Measurements from ENCODE around the gene CUL4A. TPM values are rescaled to one million over a fixed set of nuclear protein-coding genes. Genes with fewer than 3 reads are reported as not detected.
A peak's percentile ranks its signal among the peaks of the same experiment; 100 is the strongest.

The CUL4A gene
- total RNA-seq, 1 experiment from 2014 or later, result 91.0 TPM

DNA sequence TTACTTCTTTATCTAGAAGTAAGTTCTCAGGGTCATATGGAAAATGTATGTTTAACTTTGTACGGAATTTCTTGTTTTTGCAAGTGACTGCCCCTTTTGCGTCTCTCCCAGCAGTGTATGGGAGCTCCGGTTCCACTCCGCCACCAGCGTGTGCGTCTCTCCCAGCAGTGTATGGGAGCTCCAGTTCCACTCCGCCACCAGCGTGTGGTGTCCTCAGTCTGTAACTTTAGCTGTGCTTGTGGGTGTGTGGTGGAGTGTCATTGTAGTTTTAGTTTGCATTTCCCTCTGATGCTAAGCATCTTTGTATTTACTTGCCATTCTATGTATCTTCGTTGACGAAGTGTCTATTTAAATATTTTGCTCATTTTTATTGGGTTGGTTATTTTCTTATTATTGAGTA, 2.4 kb downstream of the CUL4A start:
- Histone ChIP-seq H2AFZ (no peak overlapping the region), H3K27me3 (ENCODE audit: insufficient read depth, low read depth) (no peaks in the 10 kb centered on the region), H3K79me2 (ENCODE audit: low read depth) (peaks cover 84% of the 10 kb centered on the region), H3K36me3 (ENCODE audit: low read depth) (peaks cover 32% of the 10 kb centered on the region; the same call in 1 of the 2 replicates), H3F3A (ENCODE audit: insufficient read depth, low read depth) (peaks cover 29% of the 10 kb centered on the region), H3K4me2 (peak overlapping the region; percentile 98; the same call in 1 of the 2 replicates), H3K27ac (no peak overlapping the region), H3K4me3 (no peak overlapping the region), H3K4me1 (replicated peaks; ENCODE audit: insufficient read depth) (peaks cover 51% of the 10 kb centered on the region), H4K20me1 (ENCODE audit: insufficient read depth) (peaks cover 51% of the 10 kb centered on the region), H3K9me2 (ENCODE audit: insufficient read depth) (no peaks in the 10 kb centered on the region), H3K9me3 (ENCODE audit: insufficient read depth, low read depth) (no peaks in the 10 kb centered on the region)
- intact Hi-C loops (cut with micrococcal nuclease; ENCODE audit: unreplicated experiment), result no loop called here
- POLR2A ChIA-PET (ENCODE audit: unreplicated experiment), result no interaction called here
- peak in 1 of 2 experiments; percentile 34 for DNase-seq
- CTCF ChIA-PET, result no interaction called here
- no TSS peak for BruUV-seq (replicated peaks)
- no peak for TF ChIP-seq EZH2 (IDR thresholded peaks at IDR 0.05; ENCODE audit: low read depth)
- TF ChIP-seq, protein P1, sequence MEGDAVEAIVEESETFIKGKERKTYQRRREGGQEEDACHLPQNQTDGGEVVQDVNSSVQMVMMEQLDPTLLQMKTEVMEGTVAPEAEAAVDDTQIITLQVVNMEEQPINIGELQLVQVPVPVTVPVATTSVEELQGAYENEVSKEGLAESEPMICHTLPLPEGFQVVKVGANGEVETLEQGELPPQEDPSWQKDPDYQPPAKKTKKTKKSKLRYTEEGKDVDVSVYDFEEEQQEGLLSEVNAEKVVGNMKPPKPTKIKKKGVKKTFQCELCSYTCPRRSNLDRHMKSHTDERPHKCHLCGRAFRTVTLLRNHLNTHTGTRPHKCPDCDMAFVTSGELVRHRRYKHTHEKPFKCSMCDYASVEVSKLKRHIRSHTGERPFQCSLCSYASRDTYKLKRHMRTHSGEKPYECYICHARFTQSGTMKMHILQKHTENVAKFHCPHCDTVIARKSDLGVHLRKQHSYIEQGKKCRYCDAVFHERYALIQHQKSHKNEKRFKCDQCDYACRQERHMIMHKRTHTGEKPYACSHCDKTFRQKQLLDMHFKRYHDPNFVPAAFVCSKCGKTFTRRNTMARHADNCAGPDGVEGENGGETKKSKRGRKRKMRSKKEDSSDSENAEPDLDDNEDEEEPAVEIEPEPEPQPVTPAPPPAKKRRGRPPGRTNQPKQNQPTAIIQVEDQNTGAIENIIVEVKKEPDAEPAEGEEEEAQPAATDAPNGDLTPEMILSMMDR (conservative IDR thresholded peaks at IDR 0.05), result no peak

DNA sequence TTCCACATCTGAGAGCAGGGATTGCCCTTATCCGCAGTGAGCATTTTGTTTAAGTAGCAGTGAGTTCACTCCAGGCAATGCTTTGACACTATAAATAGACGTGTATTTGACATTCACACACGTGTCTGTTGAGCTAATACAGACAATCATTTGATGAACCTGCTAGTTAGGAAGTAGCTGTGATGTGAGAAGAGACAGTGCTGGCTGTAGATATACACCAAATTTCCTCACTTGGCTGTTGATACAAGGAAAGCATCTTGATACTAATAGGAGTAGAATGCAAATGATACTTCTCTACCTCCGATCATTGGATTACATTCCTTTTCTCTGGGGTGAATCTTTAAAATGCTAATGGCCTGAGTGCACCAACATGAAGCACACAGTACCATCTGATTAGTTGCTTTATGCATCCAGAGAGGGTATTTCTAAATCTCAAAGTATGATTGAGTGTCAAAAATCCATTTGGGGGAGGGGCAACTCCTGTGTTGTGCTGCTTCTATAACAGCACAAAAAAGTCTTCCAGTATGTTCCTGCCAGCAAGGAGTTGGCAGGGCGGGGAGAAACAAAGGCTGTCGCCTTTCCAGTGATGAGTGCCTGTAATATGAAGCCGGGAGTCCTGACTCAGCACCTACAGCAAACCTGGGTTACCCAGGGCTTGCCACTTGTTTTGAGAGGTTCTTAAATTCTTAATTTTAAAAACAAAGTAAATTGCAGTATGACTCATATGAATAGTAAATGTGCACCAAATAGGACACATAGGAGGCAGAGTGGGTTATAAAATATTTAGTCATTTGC, 7.0 kb downstream of the CUL4A start:
- H3K27ac ChIP-seq, result peak overlapping the region; percentile 76
- no peaks in the 10 kb centered on the region for H3K27me3 ChIP-seq (ENCODE audit: insufficient read depth, low read depth)
- no peak overlapping the region; the same call in 1 of the 2 replicates for H3K4me3 ChIP-seq
- no peaks in the 10 kb centered on the region for H3K9me2 ChIP-seq (ENCODE audit: insufficient read depth)
- H4K20me1 ChIP-seq (ENCODE audit: insufficient read depth), result peaks cover 66% of the 10 kb centered on the region
- peak overlapping the region; percentile 58 for H3K4me2 ChIP-seq
- no peak overlapping the region for H2AFZ ChIP-seq
- H3K4me1 ChIP-seq (replicated peaks; ENCODE audit: insufficient read depth), result peaks cover 41% of the 10 kb centered on the region
- no TSS peak for BruUV-seq (replicated peaks)
- H3F3A ChIP-seq (ENCODE audit: insufficient read depth, low read depth), result peaks cover 27% of the 10 kb centered on the region; the same call in 1 of the 2 replicates
- H3K36me3 ChIP-seq (ENCODE audit: low read depth), result peaks cover 33% of the 10 kb centered on the region; the same call in 1 of the 2 replicates
- peaks cover 98% of the 10 kb centered on the region for H3K79me2 ChIP-seq (ENCODE audit: low read depth)
- intact Hi-C loops (cut with micrococcal nuclease; ENCODE audit: unreplicated experiment), result loop anchor here (5.0 kb wide), 1 partner anchor 179 kb away; no protein-coding TSS in a partner anchor
- ChIA-PET POLR2A (ENCODE audit: unreplicated experiment) (no interaction called here), CTCF (no interaction called here)
- DNase-seq, result peak; percentile 73 to 89
- no peak for TF ChIP-seq EZH2 (IDR thresholded peaks at IDR 0.05; ENCODE audit: low read depth)
- TF ChIP-seq, protein P1 (conservative IDR thresholded peaks at IDR 0.05), result no peak; the same call in 1 of the 2 replicates
- H3K9me3 ChIP-seq (ENCODE audit: insufficient read depth, low read depth), result no peaks in the 10 kb centered on the region

DNA sequence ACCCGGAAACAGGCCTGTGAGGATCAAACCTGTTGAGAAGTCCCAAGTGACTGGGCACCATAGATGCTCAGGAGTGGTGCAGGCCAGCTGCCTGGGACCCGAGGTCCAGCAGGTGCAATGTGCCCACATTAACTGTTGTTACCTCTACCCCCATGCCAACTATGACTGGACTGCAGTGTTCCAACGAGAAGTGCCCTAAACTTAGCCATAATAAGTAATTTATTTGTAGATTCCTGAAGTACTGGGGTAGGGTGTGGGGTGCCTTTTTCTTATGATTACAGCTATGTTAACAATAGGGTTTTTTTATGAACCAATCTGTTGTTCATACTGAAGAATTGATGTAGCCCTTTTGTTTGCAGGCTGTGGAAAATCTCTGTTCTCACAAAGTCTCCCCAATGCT, 9.2 kb downstream of the CUL4A start:
- peaks cover 23% of the 10 kb centered on the region; the same call in 1 of the 2 replicates for H3K36me3 ChIP-seq (ENCODE audit: low read depth)
- H3K9me3 ChIP-seq (ENCODE audit: insufficient read depth, low read depth), result no peaks in the 10 kb centered on the region
- peaks cover 32% of the 10 kb centered on the region for H3K4me1 ChIP-seq (replicated peaks; ENCODE audit: insufficient read depth)
- H3K27me3 ChIP-seq (ENCODE audit: insufficient read depth, low read depth), result no peaks in the 10 kb centered on the region
- ChIA-PET CTCF (no interaction called here), POLR2A (ENCODE audit: unreplicated experiment) (interaction anchor here (0.6 kb wide), 1 partner anchor 9 kb away, joined by 6 read pairs; the partner anchor contains the start of gene CUL4A)
- H3K27ac ChIP-seq, result no peak overlapping the region
- H3K4me2 ChIP-seq, result no peak overlapping the region
- BruUV-seq (replicated peaks), result no TSS peak
- DNase-seq, result no peak
- no peaks in the 10 kb centered on the region for H3K9me2 ChIP-seq (ENCODE audit: insufficient read depth)
- H2AFZ ChIP-seq, result no peak overlapping the region
- TF ChIP-seq, protein P1 (conservative IDR thresholded peaks at IDR 0.05), result no peak
- TF ChIP-seq EZH2 (IDR thresholded peaks at IDR 0.05; ENCODE audit: low read depth), result no peak
- no peak overlapping the region for H3K4me3 ChIP-seq
- H3F3A ChIP-seq (ENCODE audit: insufficient read depth, low read depth), result peaks cover 27% of the 10 kb centered on the region; the same call in 1 of the 2 replicates
- peaks cover 97% of the 10 kb centered on the region for H3K79me2 ChIP-seq (ENCODE audit: low read depth)
- intact Hi-C loops (cut with micrococcal nuclease; ENCODE audit: unreplicated experiment), result loop anchor here (5.0 kb wide), 1 partner anchor 181 kb away; no protein-coding TSS in a partner anchor
- H4K20me1 ChIP-seq (ENCODE audit: insufficient read depth), result peaks cover 66% of the 10 kb centered on the region
